CD4-positive, alpha-beta T cell (primary cell): ENCODE data around the gene INSRR. TPM values are rescaled to one million over a fixed set of nuclear protein-coding genes. Genes with fewer than 3 reads are reported as not detected.

Source experiments
- ATAC-seq: fragments of 200-7000 bp; cut with Tn5 transposase; one replicate; pipeline ENCODE4 v1.10.0; 2022; ENCODE audit warnings: mild to moderate bottlenecking; ENCODE audit not compliant: poor library complexity
- CTCF ChIA-PET: fragments of 350-600 bp; sonication (Branson Sonifier 250); formaldehyde crosslinking; loops from one replicate; lab custom pipeline; 2021; ENCODE audit warnings: antibody characterized with exemption, inconsistent platforms; lab: Charles Lee
- POLR2A ChIA-PET: fragments of 350-600 bp; sonication (Branson Sonifier 250); formaldehyde crosslinking; loops from one replicate; lab custom pipeline; 2021; ENCODE audit warnings: antibody characterized with exemption, inconsistent platforms; lab: Charles Lee
- DNase-seq, 14 experiments: peaks; one replicate each; pipeline ENCODE4 v3.0.0-alpha.2; 2013 to 2020; ENCODE audit warnings: mixed read lengths in 2 of 14
- H3K27ac ChIP-seq, 2 donors: one replicate each; pipeline versions ENCODE4 v1.5.1 to v1.7.0; 2013; ENCODE audit warnings: low read length in 2 of 2, low read depth in 1 of 2, mild to moderate bottlenecking in 1 of 2
- H3K27me3 ChIP-seq, 2 experiments: 1 replicate in 1 of 2; 2 replicates in 1 of 2; pipeline versions ENCODE4 v1.6.1 to v1.7.0; 2013; ENCODE audit warnings: low read length in 2 of 2, control low read depth in 1 of 2, mild to moderate bottlenecking in 1 of 2, moderate library complexity in 1 of 2; ENCODE audit not compliant: insufficient read depth in 2 of 2, control insufficient read depth in 1 of 2
- H3K36me3 ChIP-seq: one replicate; pipeline ENCODE4 v1.6.1; 2013; ENCODE audit warnings: low read length, control low read depth; ENCODE audit not compliant: insufficient read depth
- H3K4me1 ChIP-seq: one replicate; pipeline ENCODE4 v1.6.1; 2013; ENCODE audit warnings: low read length, control low read depth; ENCODE audit not compliant: insufficient read depth
- H3K4me3 ChIP-seq: one replicate; pipeline ENCODE4 v1.5.1; 2013; ENCODE audit warnings: mild to moderate bottlenecking, low read length, moderate library complexity
- H3K9me3 ChIP-seq, 2 experiments: 1 replicate in 1 of 2; 2 replicates in 1 of 2; pipeline versions ENCODE4 v1.6.1 to v1.7.0; 2013; ENCODE audit warnings: low read length in 2 of 2, mild to moderate bottlenecking in 2 of 2, control low read depth in 1 of 2, moderate library complexity in 1 of 2; ENCODE audit not compliant: control insufficient read depth in 1 of 2, insufficient read depth in 1 of 2
- H3K27ac Mint-ChIP-seq: one replicate; pipeline ENCODE4 v1.8.0; 2020; ENCODE audit warnings: mixed read lengths
- H3K27me3 Mint-ChIP-seq: one replicate; pipeline ENCODE4 v1.8.0; 2021; ENCODE audit warnings: mixed read lengths
- H3K36me3 Mint-ChIP-seq: one replicate; pipeline ENCODE4 v1.8.0; 2021; ENCODE audit warnings: low read depth, mixed read lengths
- H3K4me1 Mint-ChIP-seq: one replicate; pipeline ENCODE4 v1.8.0; 2021; ENCODE audit warnings: low read depth, mixed read lengths
- H3K4me3 Mint-ChIP-seq: one replicate; pipeline ENCODE4 v1.8.0; 2020; ENCODE audit warnings: mild to moderate bottlenecking, mixed read lengths
- H3K9me3 Mint-ChIP-seq: one replicate; pipeline ENCODE4 v1.8.0; 2020; ENCODE audit warnings: mixed read lengths
- CTCF ChIP-seq: fragments of 200-600 bp; IDR thresholded peaks from one replicate; pipeline ENCODE4 v1.8.0; 2022; ENCODE audit warnings: antibody characterized with exemption, mild to moderate bottlenecking
- intact Hi-C, 2 experiments: fragments of 100-400 bp; cut with DNase I in 1 of 2; cut with micrococcal nuclease in 1 of 2; formaldehyde crosslinking; loops; one replicate each; pipeline versions ENCODE4 v1.15.1 to v1.9.0; 2023 to 2025; cut with DNase I, micrococcal nuclease
- total RNA-seq, 174 experiments: library from RNA in 2 of 174; stranded (reverse) in 2 of 174; gene quantifications; one replicate each; pipeline ENCODE4 v1.2.3 and lab custom pipeline; 2021 to 2026

INSRR gene
- total RNA-seq, 2 experiments from 2014 or later, result not detected

GRCh38 chr1:156875341-156875615 is 16.4 kb upstream of the INSRR start:
- intact Hi-C loops, result no loop called here
- Histone ChIP-seq H3K27me3 (peaks cover 4 to 8% of the 10 kb centered on the region in 2 experiments), H3K4me3 (no peak overlapping the region), H3K27ac (no peak overlapping the region), H3K9me3 (no peaks in the 10 kb centered on the region), H3K4me1 (no peaks in the 10 kb centered on the region), H3K36me3 (no peaks in the 10 kb centered on the region)
- Mint-ChIP-seq H3K9me3 (no peaks in the 10 kb centered on the region), H3K4me3 (no peak overlapping the region), H3K4me1 (no peaks in the 10 kb centered on the region), H3K36me3 (no peaks in the 10 kb centered on the region), H3K27me3 (peaks cover 6% of the 10 kb centered on the region), H3K27ac (no peak overlapping the region)
- ChIA-PET POLR2A (no interaction called here), CTCF (no interaction called here)
- DNase-seq (no peak), ATAC-seq (no peak)
- TF ChIP-seq CTCF, result no peak

- ChIA-PET POLR2A (no interaction called here), CTCF (no interaction called here)
- Mint-ChIP-seq H3K4me1 (no peaks in the 10 kb centered on the region), H3K27ac (no peak overlapping the region), H3K4me3 (no peak overlapping the region), H3K27me3 (peaks cover 6% of the 10 kb centered on the region), H3K36me3 (no peaks in the 10 kb centered on the region), H3K9me3 (no peaks in the 10 kb centered on the region)
- no peak overlapping the region for H3K27ac ChIP-seq
- no peak for TF ChIP-seq CTCF
- intact Hi-C loops, result no loop called here
- H3K9me3 ChIP-seq, result no peaks in the 10 kb centered on the region
- H3K36me3 ChIP-seq, result no peaks in the 10 kb centered on the region
- H3K4me3 ChIP-seq, result no peak overlapping the region
- DNase-seq, result no peak
- H3K4me1 ChIP-seq, result no peaks in the 10 kb centered on the region
- peaks cover 4 to 8% of the 10 kb centered on the region in 2 experiments for H3K27me3 ChIP-seq
- no peak for ATAC-seq
Observed at GRCh38 chr1:156874572-156875340, 15.8 kb upstream of the INSRR start.

- Histone ChIP-seq H3K4me1 (no peaks in the 10 kb centered on the region), H3K4me3 (no peak overlapping the region), H3K27me3 (peaks cover 4 to 8% of the 10 kb centered on the region in 2 experiments), H3K9me3 (no peaks in the 10 kb centered on the region), H3K27ac (no peak overlapping the region), H3K36me3 (no peaks in the 10 kb centered on the region)
- ATAC-seq (no peak), DNase-seq (no peak)
- Mint-ChIP-seq H3K27ac (no peak overlapping the region), H3K9me3 (no peaks in the 10 kb centered on the region), H3K27me3 (peaks cover 6% of the 10 kb centered on the region), H3K36me3 (no peaks in the 10 kb centered on the region), H3K4me1 (no peaks in the 10 kb centered on the region), H3K4me3 (no peak overlapping the region)
- CTCF ChIA-PET, result no interaction called here
- intact Hi-C loops, result no loop called here
- POLR2A ChIA-PET, result no interaction called here
- TF ChIP-seq CTCF, result no peak
Observed at GRCh38 chr1:156874142-156874541, 15.2 kb upstream of the INSRR start.
